GM18499 (cell line): ENCODE results near the gene MRPL1.
A peak's percentile ranks its signal among the peaks of the same experiment; 100 is the strongest.

Experiments
- ATAC-seq: cut with Tn5 transposase; IDR thresholded peaks from one replicate; pipeline ENCODE4 v1.9.1; 2021; ENCODE audit warnings: moderate number of reproducible peaks; ENCODE audit not compliant: insufficient read depth, unreplicated experiment

MRPL1 gene

GRCh38 chr4:77848508-77848907 is 14.1 kb upstream of the MRPL1 start:
- no peak for ATAC-seq

DNA sequence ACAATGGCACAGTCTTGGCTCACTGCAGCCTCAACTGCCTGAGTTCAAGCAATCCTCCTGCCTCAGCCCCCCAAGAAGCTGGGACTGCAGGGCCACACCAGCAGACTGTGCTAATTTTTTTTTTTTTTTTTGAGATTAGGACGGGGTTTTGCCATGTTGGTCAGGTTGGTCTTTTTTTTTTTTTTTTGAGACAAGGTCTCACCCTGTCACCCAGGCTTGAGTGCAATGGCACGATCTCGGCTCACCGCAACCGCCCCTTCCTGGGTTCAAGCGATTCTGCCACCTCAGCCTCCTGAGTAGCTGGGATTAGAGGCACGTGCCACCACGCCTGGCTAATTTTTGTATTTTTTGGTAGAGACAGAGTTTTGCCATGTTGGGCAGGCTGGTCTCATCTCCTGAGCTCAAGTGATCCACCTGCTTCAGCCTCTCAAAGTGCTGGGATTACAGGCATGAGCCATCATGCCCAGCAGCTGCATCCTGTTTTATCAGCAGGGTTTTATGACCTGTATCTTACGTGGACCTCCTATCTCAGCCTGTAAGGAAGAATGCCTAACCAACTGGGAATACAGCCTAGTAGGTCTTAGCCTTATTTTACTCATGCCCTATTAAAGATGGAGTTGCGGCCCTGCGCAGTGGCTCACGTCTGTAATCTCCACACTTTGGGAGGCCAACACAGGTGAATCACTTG is 13.2 kb upstream of the MRPL1 start:
- ATAC-seq = no peak

DNA sequence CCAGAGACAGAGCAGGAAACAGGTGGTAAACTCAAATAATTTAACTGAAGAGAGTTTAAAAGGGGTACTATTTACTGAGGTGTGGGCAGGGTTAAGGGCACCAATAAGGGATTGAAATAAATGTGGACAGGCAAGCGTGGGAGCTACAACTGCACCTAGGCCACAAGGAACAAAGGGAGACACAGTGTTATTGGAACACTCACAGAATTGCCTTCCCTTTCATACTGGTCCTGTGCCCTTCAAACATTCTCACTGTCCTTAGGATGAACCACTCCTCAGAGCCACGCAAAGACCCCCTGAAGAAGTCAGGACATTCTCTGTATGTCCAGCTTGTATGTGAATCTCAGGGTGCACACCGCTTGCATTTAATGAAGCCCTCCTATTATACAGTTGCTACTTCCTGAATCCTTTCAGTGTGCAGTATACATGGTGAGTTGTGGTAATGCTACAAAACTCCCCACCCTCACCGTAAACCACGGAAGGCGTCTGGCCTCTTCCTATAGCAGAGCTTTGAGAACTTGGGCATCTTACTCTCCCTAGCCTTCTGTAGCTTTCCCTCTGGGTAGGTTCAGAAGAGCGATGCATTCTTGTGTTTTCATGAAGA is 9.6 kb upstream of the MRPL1 start:
- peak; percentile 68 for ATAC-seq

DNA sequence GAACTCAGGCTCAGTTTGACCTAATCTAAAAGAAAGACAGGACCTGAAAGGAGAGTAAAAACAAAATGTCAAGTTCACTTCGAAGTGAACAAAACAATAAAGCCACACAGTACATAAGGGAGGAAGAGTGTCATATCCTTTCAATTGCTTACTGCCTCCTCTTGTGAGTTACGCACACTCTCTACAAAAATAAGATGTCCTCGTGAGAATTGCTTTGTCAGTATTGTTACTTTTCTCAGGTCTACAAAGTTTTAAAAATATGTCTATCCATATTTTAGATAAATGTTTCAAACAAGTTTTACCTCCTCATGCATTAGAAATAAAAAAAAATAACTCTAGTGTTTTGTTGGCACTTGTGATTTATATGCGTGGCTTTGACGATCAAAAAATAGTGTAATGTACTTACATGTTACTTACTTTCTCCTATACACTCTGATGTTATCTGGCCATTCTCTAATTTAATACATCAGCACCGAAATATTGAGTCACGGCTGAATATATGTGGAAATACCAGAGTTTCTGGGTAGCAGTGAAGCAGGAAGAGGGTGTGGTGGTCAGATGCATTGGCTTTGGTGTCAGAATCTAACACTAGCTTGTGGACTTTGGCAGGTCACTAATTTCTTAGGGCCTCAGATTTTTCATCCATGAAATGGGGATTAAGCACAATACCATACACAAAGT is 8.1 kb upstream of the MRPL1 start:
- ATAC-seq = no peak

- ATAC-seq = no peak
These were observed 6.5 kb upstream of the MRPL1 start for GRCh38 chr4:77856152-77856551.

DNA sequence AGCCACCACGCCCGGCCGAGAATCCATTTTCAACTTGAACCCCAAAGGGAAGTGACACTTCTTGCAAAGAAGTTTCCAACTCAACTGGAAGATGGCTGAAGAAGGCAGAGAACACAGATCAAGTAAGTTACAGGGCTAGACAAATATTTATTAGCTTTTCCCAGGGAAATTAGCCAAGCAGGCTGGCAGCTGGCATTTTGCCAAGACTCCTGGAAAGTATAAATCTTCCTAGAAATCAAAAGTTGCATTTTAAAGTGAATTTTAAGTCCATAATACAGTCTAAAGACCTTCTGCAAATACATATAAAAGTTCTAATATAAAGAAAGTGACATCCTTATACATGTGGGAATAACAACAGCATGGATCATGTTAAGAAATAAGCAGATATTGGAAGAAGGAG is 3.4 kb upstream of the MRPL1 start:
- no peak for ATAC-seq

DNA sequence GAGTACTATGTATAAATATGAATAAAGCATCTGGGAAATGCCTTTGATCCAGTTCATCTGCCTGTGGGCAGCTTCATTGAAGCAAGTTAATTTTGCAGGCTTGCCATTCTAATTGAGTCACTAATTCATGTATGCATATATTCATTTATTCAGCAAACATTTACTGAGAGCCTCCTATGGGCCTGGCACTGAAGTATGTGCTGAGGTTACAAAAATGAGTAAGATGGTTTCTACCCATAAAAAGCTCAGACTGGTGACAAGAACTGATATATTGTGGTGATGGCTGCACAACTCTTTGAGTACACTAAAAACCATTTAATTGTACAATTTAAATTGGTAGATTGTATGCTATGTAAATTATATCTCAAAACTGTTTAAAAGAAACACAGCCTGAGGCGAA is 1.1 kb upstream of the MRPL1 start:
- no peak for ATAC-seq

DNA sequence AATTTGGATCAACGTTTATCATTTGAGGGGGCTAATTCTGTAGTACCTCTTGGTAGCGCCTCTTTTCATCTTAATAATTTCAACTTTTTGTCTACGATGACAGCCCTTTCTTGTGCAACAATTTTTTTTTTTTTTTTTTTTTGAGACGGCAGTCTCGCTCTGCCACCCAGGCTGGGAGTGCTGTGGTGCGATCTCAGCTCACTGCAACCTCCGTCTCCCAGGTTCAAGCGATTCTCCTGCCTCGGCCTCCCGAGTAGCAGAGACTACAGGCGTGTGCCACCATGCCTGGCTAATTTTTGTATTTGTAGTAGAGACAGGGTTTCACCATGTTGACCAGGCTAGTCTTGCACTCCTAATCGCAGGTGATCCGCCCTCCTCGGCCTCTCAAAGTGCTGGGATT is 711 bp downstream of the MRPL1 start:
- ATAC-seq = peak; percentile 1

GRCh38 chr4:77865259-77865658 is 2.6 kb downstream of the MRPL1 start:
- no peak for ATAC-seq

DNA sequence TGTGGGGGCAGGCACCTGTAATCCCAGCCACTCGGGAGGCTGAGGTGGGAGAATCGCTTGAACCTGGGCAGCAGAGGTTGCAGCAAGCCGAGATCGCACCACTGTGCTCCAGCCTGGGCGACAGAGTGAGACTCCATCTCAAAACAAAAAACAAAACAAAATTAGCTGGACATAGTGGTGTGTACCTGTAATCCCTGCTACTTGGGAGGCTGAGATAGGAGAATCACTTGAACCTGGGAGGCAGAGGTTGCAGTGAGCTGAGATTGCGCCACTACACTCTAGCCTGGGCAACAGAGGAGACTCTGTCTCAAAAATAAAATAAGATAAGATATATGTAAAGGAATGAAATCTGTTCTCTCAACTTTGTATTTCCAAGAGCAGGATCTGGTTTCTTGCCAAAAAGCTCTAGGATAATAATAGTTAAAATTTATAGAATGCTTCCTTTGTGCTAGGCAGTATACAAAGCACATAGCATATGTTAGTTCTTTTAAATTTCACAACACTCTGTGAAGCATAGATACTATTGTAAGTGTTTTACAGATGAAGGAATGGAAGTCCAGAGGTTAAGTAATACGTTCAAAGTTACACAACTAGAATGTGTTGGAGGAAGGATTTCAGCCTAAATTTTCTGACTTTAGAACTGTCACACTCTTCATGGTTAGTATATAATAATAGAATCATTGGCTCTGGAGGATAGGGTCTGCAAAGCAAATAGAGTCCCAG is 10.3 kb downstream of the MRPL1 start:
- no peak for ATAC-seq

GRCh38 chr4:77877167-77877566 is 14.5 kb downstream of the MRPL1 start:
- ATAC-seq = no peak

- ATAC-seq = no peak
These were observed 15.3 kb downstream of the MRPL1 start for GRCh38 chr4:77877771-77878565.

GRCh38 chr4:77880784-77881183 is 18.2 kb downstream of the MRPL1 start:
- ATAC-seq = no peak

DNA sequence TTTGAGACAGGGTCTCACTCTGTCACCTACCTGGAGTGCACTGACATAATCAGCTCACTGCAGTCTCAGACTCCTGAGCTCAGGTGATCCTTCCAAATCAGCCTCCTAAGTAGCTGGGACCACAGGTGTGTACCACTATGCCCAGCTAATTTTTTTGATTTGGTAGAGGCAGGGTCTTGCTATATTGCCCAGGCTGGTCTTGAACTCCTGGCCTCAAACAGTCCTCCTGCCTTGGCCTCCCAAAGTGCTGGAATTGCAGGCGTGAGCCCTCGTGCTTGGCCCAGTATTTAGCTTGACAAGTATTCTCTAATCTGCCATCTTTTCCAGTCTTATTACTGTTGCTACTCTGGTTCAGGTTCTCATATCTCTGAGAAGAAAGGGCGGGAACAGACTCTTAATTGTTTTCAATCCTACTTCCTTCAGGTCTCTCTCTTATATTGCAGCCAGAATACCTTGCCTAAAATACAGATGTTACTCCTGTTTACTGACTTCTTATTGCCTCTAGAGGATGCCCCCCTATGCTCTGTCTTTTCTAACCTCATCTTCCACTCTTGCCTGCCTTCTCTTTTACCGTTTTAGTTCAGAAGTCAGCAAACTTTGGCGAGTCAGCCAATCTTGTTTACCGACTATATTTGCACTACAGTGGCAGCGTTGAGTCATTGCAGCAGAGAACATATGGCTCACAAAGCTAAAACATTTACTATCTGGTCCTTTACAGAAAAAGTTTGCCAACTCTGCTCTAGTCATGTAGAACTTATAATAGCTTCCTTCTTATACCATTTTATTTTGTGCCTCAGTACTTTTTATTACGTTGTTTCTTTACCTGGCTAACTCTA is 19.0 kb downstream of the MRPL1 start:
- ATAC-seq = no peak

- no peak for ATAC-seq
These were observed 30.8 kb downstream of the MRPL1 start for GRCh38 chr4:77893451-77893850.

GRCh38 chr4:77899607-77900006 is 37.0 kb downstream of the MRPL1 start:
- no peak for ATAC-seq

GRCh38 chr4:77903186-77903585 is 40.6 kb downstream of the MRPL1 start:
- ATAC-seq = no peak

DNA sequence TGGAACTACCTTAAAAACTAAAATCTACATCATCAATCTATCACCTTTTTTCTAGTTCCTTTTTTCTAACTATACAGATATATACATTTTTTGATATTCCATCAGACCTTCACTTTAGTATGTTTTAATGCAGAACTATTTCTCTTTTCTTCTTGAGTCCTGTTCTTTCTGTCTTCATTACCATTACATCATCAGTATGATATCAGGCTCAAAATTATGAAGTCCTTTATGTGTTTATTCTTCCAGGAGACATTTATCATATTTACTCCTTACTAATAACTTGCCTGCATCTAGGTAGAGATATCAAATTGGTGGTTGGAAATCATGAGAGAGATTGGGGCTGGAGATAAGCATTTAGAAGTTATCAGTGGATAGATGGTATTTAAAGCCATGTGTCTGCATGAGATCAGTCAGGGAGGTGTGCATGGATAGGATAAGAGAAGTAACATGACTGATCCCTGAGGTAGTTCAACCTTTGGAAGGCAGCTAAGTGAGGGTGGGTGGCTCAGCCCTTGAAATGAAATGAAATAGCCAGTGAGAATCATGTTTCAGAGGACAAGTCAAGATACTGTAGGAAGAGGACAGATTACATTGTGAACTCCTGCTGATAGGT is 43.1 kb downstream of the MRPL1 start:
- no peak for ATAC-seq

DNA sequence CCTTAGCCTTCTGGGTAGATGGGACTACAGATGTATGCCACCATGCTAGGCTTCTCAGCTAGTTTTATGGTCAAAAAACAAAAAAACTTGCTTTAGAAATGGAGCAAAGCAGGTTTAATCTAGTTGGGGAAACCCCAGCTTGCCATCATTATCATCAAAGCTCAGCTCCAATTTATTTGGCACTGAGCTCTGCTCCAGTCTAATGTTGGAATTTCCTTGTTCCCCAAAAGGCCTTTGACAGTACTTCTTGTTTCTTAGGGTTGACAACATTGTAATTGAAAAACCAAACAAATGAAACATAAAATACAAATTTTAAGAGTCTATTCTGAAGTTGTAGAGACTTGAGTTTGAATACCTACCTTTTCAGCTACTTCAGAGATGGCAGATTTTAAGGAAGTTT is 48.0 kb downstream of the MRPL1 start:
- no peak for ATAC-seq
